ENCODE measurements around the gene ECI1. TPM values are rescaled to one million over a fixed set of nuclear protein-coding genes. Genes with fewer than 3 reads are reported as not detected.
A peak's percentile ranks its signal among the peaks of the same experiment; 100 is the strongest.

Gene ECI1
- total RNA-seq, 1 experiment from 2014 or later: 95.4 TPM

- Histone ChIP-seq H3K4ac (ENCODE audit: low read depth, low read length) (no peak overlapping the region), H2BK12ac (ENCODE audit: insufficient read length, low read depth, low read length) (no peak overlapping the region), H3K23ac (ENCODE audit: insufficient read length, low read depth, low read length) (no peak overlapping the region), H3K23me2 (ENCODE audit: insufficient read length, low read depth, low read length, poor library complexity, severe bottlenecking) (peaks cover 18% of the 10 kb centered on the region), H3K27me3 (ENCODE audit: insufficient read depth, low read length) (no peaks in the 10 kb centered on the region), H2BK120ac (ENCODE audit: low read depth, low read length, poor library complexity, severe bottlenecking) (no peak overlapping the region), H4K8ac (replicated peaks; ENCODE audit: insufficient read length, low read depth, low read length) (no peak overlapping the region), H4K91ac (ENCODE audit: insufficient read length, low read depth, low read length) (no peak overlapping the region), H3K9ac (ENCODE audit: extremely low read depth, insufficient read length, low read length) (no peak overlapping the region), H3K9me3 (ENCODE audit: control insufficient read depth, low read depth, low read length) (no peaks in the 10 kb centered on the region), H3K14ac (ENCODE audit: insufficient read depth, low read length) (no peak overlapping the region), H2BK20ac (ENCODE audit: low read depth, low read length, poor library complexity, severe bottlenecking) (no peak overlapping the region), H3K27ac (ENCODE audit: insufficient read length, low read depth, low read length) (no peak overlapping the region), H2BK5ac (ENCODE audit: insufficient read length, low read length) (no peak overlapping the region), H3K4me2 (ENCODE audit: insufficient read depth, insufficient read length, low read length) (no peak overlapping the region), H3K18ac (ENCODE audit: insufficient read length, low read depth, low read length) (no peak overlapping the region), H4K20me1 (ENCODE audit: control insufficient read depth, insufficient read depth, insufficient read length) (no peaks in the 10 kb centered on the region), H3T11ph (ENCODE audit: low read length) (no peak overlapping the region), H3K79me1 (ENCODE audit: insufficient read depth, low read depth, low read length, poor library complexity, severe bottlenecking) (peaks cover 6% of the 10 kb centered on the region), H2BK15ac (ENCODE audit: low read depth, low read length) (no peak overlapping the region), H3K4me1 (ENCODE audit: insufficient read depth, low read length) (no peaks in the 10 kb centered on the region; the same call in 1 of the 2 replicates), H4K5ac (ENCODE audit: insufficient read length, low read depth, low read length) (no peak overlapping the region), H2AFZ (ENCODE audit: low read length) (no peak overlapping the region), H3K56ac (ENCODE audit: insufficient read length, low read depth, low read length) (no peak overlapping the region), H3K79me2 (ENCODE audit: insufficient read depth, low read length) (peaks cover 5% of the 10 kb centered on the region; the same call in 1 of the 2 replicates), H2AK5ac (ENCODE audit: insufficient read length, low read length) (no peak overlapping the region)
- Mint-ChIP-seq H3K27me3 (ENCODE audit: low read depth) (peaks cover 4% of the 10 kb centered on the region), H3K27ac (no peak overlapping the region), H3K9me3 (peaks cover 0 to 4% of the 10 kb centered on the region in 2 experiments; a peak in 1 of 5 replicates), H3K36me3 (ENCODE audit: insufficient read depth in 1 of 3, low read depth in 3 of 3) (peaks cover 17 to 48% (median 46%) of the 10 kb centered on the region in 3 experiments; a peak in 6 of 7 replicates), H3K4me3 (peak overlapping the region in 1 of 2 experiments; percentile 29; a peak in 1 of 5 replicates), H3K4me1 (peaks cover 19 to 24% of the 10 kb centered on the region in 2 experiments)
- WGBS (ENCODE audit: extremely low coverage, insufficient read length, low lambda C conversion rate): no CpG with 5 or more reads among the region's 9 CpGs
- no peak for TF ChIP-seq CTCF (conservative IDR thresholded peaks at IDR 0.05)
- no peak for DNase-seq
Measured at GRCh38 chr16:2208772-2209171, 42.6 kb downstream of the ECI1 start.
